CD4-positive, alpha-beta T cell treated with Interleukin-21 for 1 hour (primary cell): ENCODE data around the gene PXN.
"Not testable (repeated sequence)": the region's sequence is repeated elsewhere in the genome, so short reads cannot be mapped to it uniquely, and the experiment has no call there.

Source experiments
- DNase-seq: peaks from one replicate; pipeline ENCODE4 v3.0.0-alpha.2; 2020

The PXN gene

GRCh38 chr12:120224304-120225199 is 41.0 kb downstream of the PXN start:
- DNase-seq: no peak

GRCh38 chr12:120223458-120224303 is 41.8 kb downstream of the PXN start:
- DNase-seq: no peak

- no peak for DNase-seq
Observed at GRCh38 chr12:120222288-120222832, 43.2 kb downstream of the PXN start.

- DNase-seq: no peak
Observed at GRCh38 chr12:120221576-120221900, 44.0 kb downstream of the PXN start.

GRCh38 chr12:120220838-120221575 is 44.5 kb downstream of the PXN start:
- no peak for DNase-seq

GRCh38 chr12:120218680-120219606 is 46.6 kb downstream of the PXN start:
- DNase-seq: no peak

- no peak for DNase-seq
Observed at GRCh38 chr12:120216742-120217605, 48.6 kb downstream of the PXN start.

- no peak for DNase-seq
Observed at GRCh38 chr12:120215766-120216735, 49.5 kb downstream of the PXN start.

GRCh38 chr12:120215357-120215735 is 50.2 kb downstream of the PXN start:
- DNase-seq: no peak

- no peak for DNase-seq
Observed at GRCh38 chr12:120214626-120215356, 50.7 kb downstream of the PXN start.

- no peak for DNase-seq
Observed at GRCh38 chr12:120213758-120214157, 51.8 kb downstream of the PXN start.

- DNase-seq: not testable (repeated sequence)
Observed at GRCh38 chr12:120213182-120213581, 52.3 kb downstream of the PXN start.

- no peak for DNase-seq
Observed at GRCh38 chr12:120212301-120212700, 53.2 kb downstream of the PXN start.

GRCh38 chr12:120211904-120212283 is 53.6 kb downstream of the PXN start:
- DNase-seq: no peak

GRCh38 chr12:120211243-120211903 is 54.2 kb downstream of the PXN start:
- DNase-seq: no peak

GRCh38 chr12:120209851-120210250 is 55.7 kb downstream of the PXN start:
- DNase-seq: no peak

- no peak for DNase-seq
Observed at GRCh38 chr12:120207227-120207626, 58.3 kb downstream of the PXN start.

- DNase-seq: not testable (repeated sequence)
Observed at GRCh38 chr12:120206781-120207180, 58.7 kb downstream of the PXN start.
